NB4 (cell line): Measurements from ENCODE around the gene MCUR1.

Source experiments
- CTCF ChIP-seq: IDR thresholded peaks from one replicate; pipeline ENCODE4 v1.5.1; 2012; ENCODE audit warnings: low read depth, low read length
- MAX ChIP-seq: IDR thresholded peaks from 2 replicates; pipeline ENCODE4 v1.6.1; 2011; ENCODE audit warnings: low read depth, low read length
- MYC ChIP-seq: IDR thresholded peaks from 2 replicates; pipeline ENCODE4 v1.6.1; 2011; ENCODE audit warnings: low read depth, low read length
- POLR2A ChIP-seq: IDR thresholded peaks from 2 replicates; pipeline ENCODE4 v1.6.1; 2011; ENCODE audit warnings: mild to moderate bottlenecking; ENCODE audit not compliant: insufficient read length; ENCODE audit errors: extremely low read depth

GRCh38 chr6:13831615-13832014, 17.3 kb upstream of the MCUR1 start:
- no peak for TF ChIP-seq CTCF
- no peak for TF ChIP-seq MAX
- no peak for TF ChIP-seq POLR2A
- no peak for TF ChIP-seq MYC
